Measurements from ENCODE around the gene TTLL1.
"Not testable (repeated sequence)": the region's sequence is repeated elsewhere in the genome, so short reads cannot be mapped to it uniquely, and the experiment has no call there.

Gene TTLL1

GRCh38 chr22:43110444-43110926 lies 21.3 kb upstream of the TTLL1 start, which contains the start of gene BIK:
Gene BIK, plus strand, starts transcription at chr22:43110750. Its CDS starts 13,273 bp downstream, at chr22:43124023.
- peak; percentile 52 for DNase-seq (ENCODE audit: low spot score)

GRCh38 chr22:43109921-43110443 lies 20.8 kb upstream of the TTLL1 start:
- no peak for DNase-seq (ENCODE audit: low spot score)

GRCh38 chr22:43109511-43109910 lies 20.3 kb upstream of the TTLL1 start:
- DNase-seq (ENCODE audit: low spot score) = no peak

- DNase-seq (ENCODE audit: low spot score) = no peak
These were observed 17.1 kb upstream of the TTLL1 start for GRCh38 chr22:43106302-43106701.

GRCh38 chr22:43104950-43105349 lies 15.8 kb upstream of the TTLL1 start:
- DNase-seq (ENCODE audit: low spot score) = not testable (repeated sequence)

- DNase-seq (ENCODE audit: low spot score) = peak; percentile 42
These were observed 14.9 kb upstream of the TTLL1 start for GRCh38 chr22:43104056-43104625.

- DNase-seq (ENCODE audit: low spot score) = no peak
These were observed 12.1 kb upstream of the TTLL1 start for GRCh38 chr22:43101306-43101705.

GRCh38 chr22:43100225-43100624 lies 11.0 kb upstream of the TTLL1 start:
- no peak for DNase-seq (ENCODE audit: low spot score)

GRCh38 chr22:43099095-43099494 lies 9.9 kb upstream of the TTLL1 start:
- no peak for DNase-seq (ENCODE audit: low spot score)

GRCh38 chr22:43098356-43098755 lies 9.2 kb upstream of the TTLL1 start:
- no peak for DNase-seq (ENCODE audit: low spot score)

- no peak for DNase-seq (ENCODE audit: low spot score)
These were observed 7.2 kb upstream of the TTLL1 start for GRCh38 chr22:43096420-43096819.

GRCh38 chr22:43094551-43094950 lies 5.4 kb upstream of the TTLL1 start:
- no peak for DNase-seq (ENCODE audit: low spot score)

- no peak for DNase-seq (ENCODE audit: low spot score)
These were observed 4.9 kb upstream of the TTLL1 start for GRCh38 chr22:43094085-43094484.

- no peak for DNase-seq (ENCODE audit: low spot score)
These were observed 2.9 kb upstream of the TTLL1 start for GRCh38 chr22:43092085-43092484.

- DNase-seq (ENCODE audit: low spot score) = peak; percentile 71
These were observed 1.1 kb upstream of the TTLL1 start for GRCh38 chr22:43090130-43090789.

- no peak for DNase-seq (ENCODE audit: low spot score)
These were observed 586 bp downstream of the TTLL1 start for GRCh38 chr22:43088627-43088983.

GRCh38 chr22:43085658-43086606 lies 3.3 kb downstream of the TTLL1 start:
- no peak for DNase-seq (ENCODE audit: low spot score)

- DNase-seq (ENCODE audit: low spot score) = no peak
These were observed 7.2 kb downstream of the TTLL1 start for GRCh38 chr22:43081968-43082367.

GRCh38 chr22:43080616-43081015 lies 8.6 kb downstream of the TTLL1 start:
- no peak for DNase-seq (ENCODE audit: low spot score)

GRCh38 chr22:43079742-43080141 lies 9.4 kb downstream of the TTLL1 start:
- no peak for DNase-seq (ENCODE audit: low spot score)

- no peak for DNase-seq (ENCODE audit: low spot score)
These were observed 10.7 kb downstream of the TTLL1 start for GRCh38 chr22:43078522-43078921.

GRCh38 chr22:43077121-43077877 lies 11.9 kb downstream of the TTLL1 start:
- no peak for DNase-seq (ENCODE audit: low spot score)

Measured in hematopoietic multipotent progenitor cell treated with erythropoietin and hydrocortisone succinate and interleukin-3 and kit ligand, for 17 days (in vitro differentiated cells).